CD8-positive, alpha-beta memory T cell (primary cell): ENCODE data around the gene MS4A6E. TPM values are rescaled to one million over a fixed set of nuclear protein-coding genes. Genes with fewer than 3 reads are reported as not detected.
"Not testable (repeated sequence)": the region's sequence is repeated elsewhere in the genome, so short reads cannot be mapped to it uniquely, and the experiment has no call there.

ENCODE experiments used
- CTCF ChIA-PET: fragments of 350-600 bp; sonication (Branson Sonifier 250); formaldehyde crosslinking; loops from one replicate; lab custom pipeline; 2021; ENCODE audit warnings: antibody characterized with exemption; lab: Charles Lee
- POLR2A ChIA-PET: fragments of 350-600 bp; sonication (Branson Sonifier 250); formaldehyde crosslinking; loops from one replicate; lab custom pipeline; 2021; ENCODE audit warnings: antibody characterized with exemption; lab: Charles Lee
- DNase-seq, 5 donors: peaks; one replicate each; pipeline versions ENCODE4 v3.0.0 to v3.0.0-alpha.2; 2020 to 2022; ENCODE audit warnings: mixed read lengths in 1 of 5
- H3K27ac ChIP-seq: one replicate; pipeline ENCODE4 v1.7.0; 2013; ENCODE audit warnings: low read depth, mild to moderate bottlenecking, low read length, moderate library complexity
- H3K27me3 ChIP-seq: 2 replicates; pipeline ENCODE4 v1.7.0; 2013; ENCODE audit warnings: low read length, mild to moderate bottlenecking; ENCODE audit not compliant: insufficient read depth, poor library complexity, severe bottlenecking
- H3K36me3 ChIP-seq: 2 replicates; pipeline ENCODE4 v1.7.0; 2013; ENCODE audit warnings: mild to moderate bottlenecking, low read length, moderate library complexity; ENCODE audit not compliant: insufficient read depth
- H3K4me1 ChIP-seq: 2 replicates; pipeline ENCODE4 v1.7.0; 2013; ENCODE audit warnings: mild to moderate bottlenecking, low read length, moderate library complexity; ENCODE audit not compliant: insufficient read depth
- H3K4me3 ChIP-seq: 2 replicates; pipeline ENCODE4 v1.7.0; 2013; ENCODE audit warnings: mild to moderate bottlenecking, low read length
- H3K9me3 ChIP-seq: 2 replicates; pipeline ENCODE4 v1.7.0; 2013; ENCODE audit warnings: mild to moderate bottlenecking, low read length
- H3K27ac Mint-ChIP-seq, 8 donors: one replicate each; pipeline ENCODE4 v1.8.0; 2020 to 2021; ENCODE audit warnings: mixed read lengths in 8 of 8, mild to moderate bottlenecking in 6 of 8, inconsistent platforms in 3 of 8, moderate library complexity in 3 of 8
- H3K27me3 Mint-ChIP-seq, 2 donors: one replicate each; pipeline ENCODE4 v1.8.0; 2020 to 2021; ENCODE audit warnings: mixed read lengths in 2 of 2, mild to moderate bottlenecking in 1 of 2, moderate library complexity in 1 of 2
- H3K36me3 Mint-ChIP-seq, 3 donors: one replicate each; pipeline ENCODE4 v1.8.0; 2020 to 2021; ENCODE audit warnings: mixed read lengths in 3 of 3, inconsistent platforms in 1 of 3, mild to moderate bottlenecking in 1 of 3
- H3K4me1 Mint-ChIP-seq, 3 donors: one replicate each; pipeline ENCODE4 v1.8.0; 2020 to 2021; ENCODE audit warnings: mixed read lengths in 3 of 3, inconsistent platforms in 1 of 3, mild to moderate bottlenecking in 1 of 3
- H3K4me3 Mint-ChIP-seq, 7 donors: one replicate each; pipeline ENCODE4 v1.8.0; 2020 to 2021; ENCODE audit warnings: mixed read lengths in 7 of 7, mild to moderate bottlenecking in 6 of 7, moderate library complexity in 4 of 7, inconsistent platforms in 2 of 7
- H3K9me3 Mint-ChIP-seq, 5 donors: one replicate each; pipeline ENCODE4 v1.8.0; 2020 to 2022; ENCODE audit warnings: mixed read lengths in 5 of 5, mild to moderate bottlenecking in 3 of 5, moderate library complexity in 2 of 5, inconsistent platforms in 1 of 5
- polyA plus RNA-seq: library from polyadenylated mRNA; unstranded; fragments of 300-500 nt; fragmentation: Illumina TruSeq; gene quantifications from one replicate; pipeline ENCODE4 v1.2.3, GENCODE V29; 2021
- total RNA-seq, 2 experiments: library from RNA; stranded (reverse); gene quantifications; one replicate each; pipeline ENCODE4 v1.2.3, GENCODE V29; 2021

MS4A6E gene
- total and polyA plus RNA-seq, 3 experiments from 2014 or later, result not detected

- no peaks in the 10 kb centered on the region for H3K9me3 ChIP-seq
- H3K4me3 Mint-ChIP-seq, result no peak overlapping the region
- no peak for DNase-seq
- CTCF ChIA-PET, result no interaction called here
- no peak overlapping the region for H3K27ac Mint-ChIP-seq
- peaks cover 9 to 30% of the 10 kb centered on the region in 2 donors for H3K27me3 Mint-ChIP-seq
- POLR2A ChIA-PET, result no interaction called here
- no peak overlapping the region for H3K4me3 ChIP-seq
- H3K4me1 ChIP-seq, result no peaks in the 10 kb centered on the region
- H3K27ac ChIP-seq, result no peak overlapping the region
- H3K4me1 Mint-ChIP-seq, result no peaks in the 10 kb centered on the region
- H3K9me3 Mint-ChIP-seq, result no peaks in the 10 kb centered on the region
- H3K27me3 ChIP-seq, result no peaks in the 10 kb centered on the region
- no peaks in the 10 kb centered on the region for H3K36me3 ChIP-seq
- no peaks in the 10 kb centered on the region for H3K36me3 Mint-ChIP-seq
Measured at GRCh38 chr11:60360621-60361020, 33.6 kb downstream of the MS4A6E start.

- H3K27ac Mint-ChIP-seq, result no peak overlapping the region
- Histone ChIP-seq H3K4me1 (no peaks in the 10 kb centered on the region), H3K27ac (no peak overlapping the region), H3K9me3 (no peaks in the 10 kb centered on the region), H3K36me3 (no peaks in the 10 kb centered on the region), H3K4me3 (no peak overlapping the region), H3K27me3 (no peaks in the 10 kb centered on the region)
- H3K9me3 Mint-ChIP-seq, result no peaks in the 10 kb centered on the region
- POLR2A ChIA-PET, result no interaction called here
- H3K27me3 Mint-ChIP-seq, result peaks cover 9 to 25% of the 10 kb centered on the region in 2 donors
- DNase-seq, result no peak
- H3K36me3 Mint-ChIP-seq, result no peaks in the 10 kb centered on the region
- H3K4me1 Mint-ChIP-seq, result no peaks in the 10 kb centered on the region
- no peak overlapping the region for H3K4me3 Mint-ChIP-seq
- CTCF ChIA-PET, result no interaction called here
Measured at GRCh38 chr11:60362241-60362640, 35.2 kb downstream of the MS4A6E start.

GRCh38 chr11:60363542-60364470 is 36.8 kb downstream of the MS4A6E start:
- H3K4me3 Mint-ChIP-seq, result no peak overlapping the region
- H3K4me1 ChIP-seq, result no peaks in the 10 kb centered on the region
- H3K4me3 ChIP-seq, result no peak overlapping the region
- H3K36me3 Mint-ChIP-seq, result no peaks in the 10 kb centered on the region
- no peaks in the 10 kb centered on the region for H3K4me1 Mint-ChIP-seq
- ChIA-PET CTCF (interaction anchor here (0.8 to 2.1 kb wide), 7 partner anchors 14 to 270 kb away, joined by 3 to 16 read pairs (median 3); no protein-coding TSS in a partner anchor), POLR2A (interaction anchor here (0.6 kb wide), 1 partner anchor 371 kb away, joined by 3 read pairs; no protein-coding TSS in a partner anchor)
- no peak overlapping the region for H3K27ac Mint-ChIP-seq
- H3K9me3 ChIP-seq, result no peaks in the 10 kb centered on the region
- H3K27me3 ChIP-seq, result no peaks in the 10 kb centered on the region
- no peaks in the 10 kb centered on the region for H3K36me3 ChIP-seq
- peaks cover 9 to 33% of the 10 kb centered on the region in 2 donors for H3K27me3 Mint-ChIP-seq
- H3K27ac ChIP-seq, result no peak overlapping the region
- peak; percentile 24 to 59 (median 35) for DNase-seq
- H3K9me3 Mint-ChIP-seq, result no peaks in the 10 kb centered on the region

GRCh38 chr11:60366262-60366904 is 39.3 kb downstream of the MS4A6E start:
- H3K27ac ChIP-seq, H3K4me1 Mint-ChIP-seq, H3K9me3 Mint-ChIP-seq, DNase-seq, CTCF ChIA-PET, POLR2A ChIA-PET, H3K27ac Mint-ChIP-seq, H3K36me3 ChIP-seq, H3K27me3 ChIP-seq, H3K4me3 ChIP-seq, H3K9me3 ChIP-seq, H3K4me1 ChIP-seq, H3K4me3 Mint-ChIP-seq, H3K36me3 Mint-ChIP-seq: not testable (repeated sequence)
- peaks cover 12 to 36% of the 10 kb centered on the region in 2 donors for H3K27me3 Mint-ChIP-seq

- H3K27ac ChIP-seq, result no peak overlapping the region
- no peaks in the 10 kb centered on the region for H3K4me1 ChIP-seq
- CTCF ChIA-PET, result no interaction called here
Measured at GRCh38 chr11:60367009-60367408, 40.0 kb downstream of the MS4A6E start.

GRCh38 chr11:60367896-60368295 is 40.8 kb downstream of the MS4A6E start:
- H3K9me3 Mint-ChIP-seq, result no peaks in the 10 kb centered on the region
- DNase-seq, result no peak

More at GRCh38 chr11:60367009-60367408, 40.0 kb downstream of the MS4A6E start:
- Mint-ChIP-seq H3K4me1 (no peaks in the 10 kb centered on the region), H3K36me3 (no peaks in the 10 kb centered on the region), H3K4me3 (no peak overlapping the region), H3K27me3 (peaks cover 9 to 38% of the 10 kb centered on the region in 2 donors), H3K9me3 (no peaks in the 10 kb centered on the region), H3K27ac (no peak overlapping the region)
- no peaks in the 10 kb centered on the region for H3K27me3 ChIP-seq
- H3K9me3 ChIP-seq, result no peaks in the 10 kb centered on the region
- H3K36me3 ChIP-seq, result no peaks in the 10 kb centered on the region
- H3K4me3 ChIP-seq, result no peak overlapping the region
- DNase-seq, result no peak
- POLR2A ChIA-PET, result no interaction called here

GRCh38 chr11:60370252-60370810 is 43.3 kb downstream of the MS4A6E start:
- Histone ChIP-seq H3K36me3 (no peaks in the 10 kb centered on the region), H3K4me3 (no peak overlapping the region), H3K27me3 (no peaks in the 10 kb centered on the region), H3K9me3 (no peaks in the 10 kb centered on the region), H3K4me1 (no peaks in the 10 kb centered on the region), H3K27ac (no peak overlapping the region)
- H3K4me3 Mint-ChIP-seq, result no peak overlapping the region
- no peaks in the 10 kb centered on the region for H3K36me3 Mint-ChIP-seq
- no peak for DNase-seq
- peaks cover 11 to 32% of the 10 kb centered on the region in 2 donors for H3K27me3 Mint-ChIP-seq
- no peaks in the 10 kb centered on the region for H3K9me3 Mint-ChIP-seq
- H3K27ac Mint-ChIP-seq, result no peak overlapping the region
- CTCF ChIA-PET, result interaction anchor here (1.7 kb wide), 1 partner anchor 248 kb away, joined by 4 read pairs; no protein-coding TSS in a partner anchor
- POLR2A ChIA-PET, result no interaction called here
- no peaks in the 10 kb centered on the region for H3K4me1 Mint-ChIP-seq

More at GRCh38 chr11:60367896-60368295, 40.8 kb downstream of the MS4A6E start:
- Histone ChIP-seq H3K27ac (no peak overlapping the region), H3K9me3 (no peaks in the 10 kb centered on the region), H3K27me3 (no peaks in the 10 kb centered on the region), H3K4me1 (no peaks in the 10 kb centered on the region), H3K36me3 (no peaks in the 10 kb centered on the region), H3K4me3 (no peak overlapping the region)
- no peak overlapping the region for H3K4me3 Mint-ChIP-seq
- POLR2A ChIA-PET, result no interaction called here
- peaks cover 12 to 38% of the 10 kb centered on the region in 2 donors for H3K27me3 Mint-ChIP-seq
- CTCF ChIA-PET, result no interaction called here
- H3K27ac Mint-ChIP-seq, result no peak overlapping the region
- H3K36me3 Mint-ChIP-seq, result no peaks in the 10 kb centered on the region
- H3K4me1 Mint-ChIP-seq, result no peaks in the 10 kb centered on the region
